Measurements from ENCODE around the gene UBE2E1.

The UBE2E1 gene

DNA sequence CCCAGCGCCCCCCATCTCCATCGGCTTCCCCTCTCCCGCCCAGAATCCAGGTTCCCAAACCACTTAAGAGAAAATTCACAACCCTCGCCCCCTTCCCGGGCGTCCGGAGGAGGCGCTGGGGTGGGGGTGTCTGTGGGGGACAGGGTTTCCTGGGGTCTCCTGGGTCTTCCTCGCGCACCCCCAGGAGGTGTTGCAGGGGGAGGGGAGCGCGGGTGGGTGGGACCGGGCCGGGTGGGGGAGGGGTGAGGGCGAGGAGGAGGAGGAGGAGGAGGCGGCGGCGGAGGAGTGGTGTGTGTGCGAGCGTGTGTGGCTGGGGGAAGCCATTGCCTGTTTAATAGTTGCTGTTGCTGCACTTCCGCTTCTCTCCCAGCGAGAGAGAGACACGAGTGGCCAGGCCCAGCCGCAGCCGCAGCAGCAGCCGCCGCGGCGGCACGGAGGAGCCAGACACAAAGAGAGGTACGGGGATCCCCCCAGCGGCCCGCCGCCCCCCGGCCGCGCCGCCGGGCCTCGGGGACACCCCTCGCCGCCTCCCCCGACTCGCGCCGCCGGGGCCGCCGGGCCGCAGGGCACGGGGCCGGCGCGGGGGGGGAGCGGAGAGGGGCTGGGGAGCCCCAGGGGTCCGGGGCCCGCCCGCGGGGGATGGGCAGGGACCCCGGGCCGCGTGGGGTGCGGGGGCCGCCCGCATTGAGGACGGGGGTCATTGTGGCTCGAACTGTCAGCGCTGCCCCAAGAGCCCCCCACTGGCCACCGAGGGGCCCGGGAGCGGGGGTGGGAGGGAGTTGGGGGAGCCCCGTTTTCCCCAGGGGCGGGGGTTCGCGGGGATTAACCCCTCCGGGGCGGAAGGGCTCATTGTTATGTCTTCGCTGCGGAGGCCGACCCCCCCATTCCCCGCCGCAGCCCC is at the start of gene UBE2E1:
Gene UBE2E1, plus strand, starts transcription at position 323 of the 901 bp plus-strand sequence. CDS start 1,315 bp downstream, outside the sequence.
- DNase-seq (ENCODE audit: low read depth in 2 of 2), result peak; percentile 39 to 54

DNA sequence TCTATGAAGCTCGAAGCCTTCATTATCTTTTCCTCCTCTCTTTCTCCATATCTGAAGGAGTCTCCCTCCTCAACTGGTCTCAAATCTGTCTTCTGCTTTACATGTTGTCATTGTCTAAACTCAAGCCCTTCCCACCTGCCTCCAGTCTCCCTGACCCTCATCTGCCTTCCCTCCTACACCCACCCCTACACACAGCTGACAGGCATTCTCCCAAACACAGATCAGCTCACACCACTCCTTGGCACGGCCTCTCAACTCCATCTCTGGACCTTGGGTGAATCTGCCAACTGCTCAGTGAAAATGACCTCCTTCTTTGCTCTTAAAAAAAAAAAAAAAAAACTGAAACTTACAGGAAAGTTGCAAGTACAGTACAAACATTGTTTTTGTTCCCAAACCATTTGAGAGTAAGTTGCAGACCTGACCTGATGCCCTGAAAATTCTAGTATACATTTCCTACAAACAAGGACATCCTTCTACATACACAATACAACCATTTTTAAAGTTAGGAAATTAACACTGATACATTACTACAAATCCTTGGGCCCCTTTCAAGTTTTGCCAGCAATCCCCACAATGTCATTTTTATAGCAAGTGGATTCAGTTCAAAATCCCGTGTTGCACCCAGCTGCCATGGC is 49.4 kb upstream of the UBE2E1 start:
- no peak for DNase-seq (ENCODE audit: low read depth in 2 of 2)

DNA sequence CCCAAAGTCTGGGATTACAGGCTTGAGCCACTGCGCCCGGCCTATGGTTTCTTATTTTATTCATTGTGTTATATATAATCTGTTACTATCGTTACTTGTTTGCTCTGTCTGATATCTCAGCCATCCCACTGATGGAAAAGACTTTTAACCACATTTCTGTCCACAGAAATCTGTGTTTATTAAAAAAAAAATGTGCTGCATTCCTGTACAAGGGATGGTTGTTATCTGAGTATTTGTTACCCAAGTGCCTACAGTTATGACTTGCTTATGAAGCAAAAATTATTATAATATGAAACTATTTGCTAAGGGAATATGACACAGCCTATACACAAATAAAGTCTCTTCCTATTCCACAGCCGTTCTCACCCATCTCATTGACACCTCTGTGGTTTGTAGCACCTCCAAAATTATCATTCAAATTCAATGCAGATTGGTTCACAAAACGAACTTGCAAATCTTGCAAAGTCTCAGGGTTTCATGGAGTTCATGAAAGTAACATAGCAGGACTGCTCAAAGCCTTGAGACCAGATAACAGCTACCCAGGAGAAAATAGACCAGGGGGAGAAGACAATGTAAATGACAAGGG is 47.4 kb upstream of the UBE2E1 start:
- no peak for DNase-seq (ENCODE audit: low read depth in 2 of 2)

DNA sequence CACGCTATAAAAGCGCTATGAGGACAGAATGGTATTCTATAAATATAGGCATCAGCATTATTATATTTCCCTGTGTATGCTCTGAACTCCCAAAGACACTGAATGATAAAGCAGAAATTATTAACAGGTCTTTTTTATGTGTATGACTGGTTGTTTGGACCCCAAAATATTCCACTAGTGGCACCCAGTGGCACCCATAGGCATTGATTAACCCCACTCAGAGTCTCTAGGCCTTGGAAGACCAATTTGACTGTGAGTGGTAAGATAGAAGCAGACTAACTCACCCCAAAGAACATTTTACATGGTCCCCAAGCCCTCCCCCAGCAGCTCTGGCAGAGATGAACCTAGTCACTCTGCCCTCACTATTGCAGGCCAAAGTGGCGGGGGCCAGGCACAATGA is 45.4 kb upstream of the UBE2E1 start:
- DNase-seq (ENCODE audit: low read depth in 2 of 2), result no peak

DNA sequence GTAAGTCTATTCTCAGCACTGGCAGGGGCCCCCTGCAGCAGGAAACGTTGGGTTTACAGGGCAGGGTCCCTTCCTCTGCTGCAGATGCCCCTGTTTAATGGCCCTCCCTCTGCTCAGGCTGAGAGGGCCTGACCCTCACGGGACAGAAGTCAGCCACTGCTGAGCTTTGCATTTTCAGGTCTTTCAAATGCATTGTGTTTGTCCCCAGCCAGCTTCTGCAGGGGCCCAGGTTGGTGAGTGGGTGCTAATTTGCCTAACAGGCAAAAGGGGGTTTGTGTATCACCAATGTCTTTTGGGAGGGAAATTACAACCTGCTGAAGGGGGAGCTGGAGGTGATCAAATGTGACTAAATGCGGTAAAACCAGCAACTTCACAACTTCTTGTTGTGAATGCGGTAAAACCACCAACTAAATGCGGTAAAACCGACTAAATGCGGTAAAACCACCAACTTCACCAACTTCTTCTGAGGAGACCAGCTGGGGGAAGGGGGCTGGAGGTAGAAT is 44.8 kb upstream of the UBE2E1 start:
- DNase-seq (ENCODE audit: low read depth in 2 of 2), result no peak

DNA sequence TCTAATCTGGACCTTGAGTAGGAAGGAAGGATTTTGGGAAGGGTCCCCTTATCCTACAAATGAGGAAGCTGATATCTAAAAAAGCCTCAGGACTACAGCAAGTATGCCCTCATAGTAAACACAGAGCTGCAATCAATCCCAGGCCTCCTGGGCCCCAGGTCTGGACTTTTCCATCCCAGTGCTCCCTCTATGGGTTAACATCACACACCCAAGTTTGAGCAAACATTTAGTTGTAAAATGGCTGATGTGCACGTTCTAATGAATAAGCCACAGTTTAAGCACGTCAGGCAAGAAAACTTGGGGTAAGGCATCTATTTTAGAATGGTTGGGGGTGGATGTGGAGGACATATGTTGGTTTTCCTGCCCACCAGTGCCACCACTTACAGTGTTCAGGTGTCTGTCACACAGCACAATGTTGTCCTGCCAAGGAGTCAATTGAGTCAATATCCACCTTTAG is 44.3 kb upstream of the UBE2E1 start:
- DNase-seq (ENCODE audit: low read depth in 2 of 2), result peak in 1 of 2 experiments; percentile 29

DNA sequence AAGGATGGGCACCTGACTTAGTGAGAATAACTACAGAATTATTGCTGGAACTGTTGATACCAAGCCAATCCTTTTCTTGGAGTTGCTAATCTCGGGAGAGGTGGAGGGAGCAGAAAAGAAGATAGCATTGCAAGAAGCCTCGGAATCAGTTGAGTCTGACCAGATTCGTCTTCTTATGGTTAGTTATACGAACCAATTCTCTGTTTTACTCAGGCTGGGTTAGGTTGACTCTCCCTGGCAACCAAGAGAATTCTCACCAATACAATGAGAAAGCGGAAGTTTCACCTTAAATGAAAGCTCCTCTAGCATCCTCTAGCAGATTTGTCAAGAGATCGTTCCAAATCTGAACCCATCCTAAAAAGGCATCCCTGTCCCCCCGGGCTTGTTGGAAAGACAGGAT is 43.5 kb upstream of the UBE2E1 start:
- no peak for DNase-seq (ENCODE audit: low read depth in 2 of 2)

DNA sequence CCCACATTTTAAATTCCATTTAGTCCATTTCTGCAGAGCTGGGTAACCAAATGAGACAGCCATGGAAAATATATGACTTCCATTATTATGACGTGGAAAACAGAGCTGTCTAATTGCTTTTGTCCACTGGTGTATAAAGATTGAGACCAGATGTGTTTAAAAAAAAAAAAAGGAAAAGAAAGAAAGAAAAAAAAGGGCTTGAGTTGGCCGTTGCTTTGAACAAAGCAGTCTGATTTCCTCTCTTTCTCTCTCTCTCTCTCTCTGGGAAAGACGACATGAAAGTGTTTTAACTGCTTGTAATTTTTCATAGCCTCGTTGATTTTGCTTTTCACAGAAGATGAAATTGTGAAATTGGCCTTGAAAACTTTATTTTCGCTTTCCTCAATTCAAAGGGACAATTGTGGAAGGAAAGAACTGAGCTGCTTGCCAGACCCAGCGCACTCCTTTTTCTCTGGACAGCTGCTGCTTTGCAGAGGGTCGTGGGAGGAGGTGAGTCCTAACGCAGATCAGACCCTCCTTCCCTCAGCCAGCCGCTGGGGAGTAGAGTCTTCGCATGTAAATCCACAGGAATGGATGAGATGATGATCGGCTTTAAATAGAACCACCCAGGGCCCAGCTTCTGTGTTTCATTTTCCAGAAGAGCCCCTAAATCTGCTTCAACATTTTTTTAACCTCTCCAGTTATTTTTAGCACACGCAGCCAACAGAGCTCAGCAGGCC is 42.8 kb upstream of the UBE2E1 start:
- DNase-seq (ENCODE audit: low read depth in 2 of 2), result peak; percentile 55 to 57

DNA sequence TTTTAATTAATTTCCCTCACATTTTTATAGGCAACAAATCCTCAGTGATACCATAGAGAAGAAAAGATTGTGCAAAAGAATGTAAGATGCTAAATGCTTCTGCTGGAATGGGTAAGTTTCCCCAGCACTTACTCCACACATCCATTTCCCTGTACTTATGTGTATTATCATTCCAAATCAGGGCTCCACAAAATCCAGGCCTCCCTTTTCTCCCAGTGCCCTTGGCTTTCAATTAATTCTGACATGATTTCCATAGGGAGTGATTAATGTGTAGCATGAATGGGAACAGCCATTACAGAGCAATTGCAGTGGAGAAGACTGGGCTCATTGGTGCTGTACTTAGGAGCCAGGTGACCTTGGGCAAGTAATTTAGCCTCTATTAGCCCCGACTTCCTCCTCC is 41.3 kb upstream of the UBE2E1 start:
- DNase-seq (ENCODE audit: low read depth in 2 of 2), result no peak

DNA sequence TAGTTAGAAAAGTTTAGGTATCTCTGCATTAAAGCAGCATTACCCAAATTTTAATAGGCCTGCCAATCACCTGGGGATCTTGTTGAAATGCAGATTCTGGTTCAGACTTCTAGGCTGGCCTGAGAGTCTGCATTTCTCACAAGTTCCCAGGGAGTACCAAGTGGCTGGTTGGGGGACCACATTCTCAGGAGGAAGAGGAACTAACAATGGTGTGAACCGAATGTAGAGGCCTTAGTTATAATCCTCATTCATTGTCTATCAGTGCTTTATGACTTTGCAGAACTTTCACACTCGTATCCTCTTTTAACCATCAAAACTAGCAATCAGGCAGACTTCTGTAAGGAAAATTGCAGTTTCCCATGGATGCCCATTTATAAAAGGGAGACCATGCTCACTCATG is 38.2 kb upstream of the UBE2E1 start:
- no peak for DNase-seq (ENCODE audit: low read depth in 2 of 2)

DNA sequence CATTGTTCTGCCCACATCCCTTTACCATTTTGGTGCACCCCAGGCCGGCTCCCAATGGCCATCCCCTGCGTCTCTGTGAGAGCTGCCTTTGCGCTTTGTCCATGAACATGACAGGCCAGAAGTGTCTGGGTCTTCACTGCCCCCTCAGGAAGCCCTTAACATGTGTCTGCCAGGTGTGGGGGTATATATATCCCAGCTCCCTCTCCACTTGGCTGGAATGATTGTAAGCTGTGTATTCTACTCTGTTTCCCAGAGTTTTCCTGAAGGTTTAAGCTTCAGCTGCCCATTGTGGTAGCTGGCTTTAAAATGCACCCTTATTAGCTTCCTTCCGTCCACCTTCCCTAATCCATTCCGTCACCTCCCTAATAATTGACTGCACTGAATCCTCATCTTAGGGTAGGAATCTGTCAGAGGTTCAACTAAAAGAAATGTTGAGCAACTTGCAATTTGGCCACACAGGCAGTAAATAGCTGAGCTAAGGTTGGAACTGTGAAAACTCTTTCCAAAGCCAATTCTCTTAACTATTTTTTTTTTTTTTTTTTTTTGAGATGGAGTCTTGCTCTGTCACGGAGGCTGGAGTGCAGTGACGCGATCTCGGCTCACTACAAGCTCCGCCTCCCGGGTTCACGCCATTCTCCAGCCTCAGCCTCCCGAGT is 30.4 kb upstream of the UBE2E1 start:
- DNase-seq (ENCODE audit: low read depth in 2 of 2), result no peak

DNA sequence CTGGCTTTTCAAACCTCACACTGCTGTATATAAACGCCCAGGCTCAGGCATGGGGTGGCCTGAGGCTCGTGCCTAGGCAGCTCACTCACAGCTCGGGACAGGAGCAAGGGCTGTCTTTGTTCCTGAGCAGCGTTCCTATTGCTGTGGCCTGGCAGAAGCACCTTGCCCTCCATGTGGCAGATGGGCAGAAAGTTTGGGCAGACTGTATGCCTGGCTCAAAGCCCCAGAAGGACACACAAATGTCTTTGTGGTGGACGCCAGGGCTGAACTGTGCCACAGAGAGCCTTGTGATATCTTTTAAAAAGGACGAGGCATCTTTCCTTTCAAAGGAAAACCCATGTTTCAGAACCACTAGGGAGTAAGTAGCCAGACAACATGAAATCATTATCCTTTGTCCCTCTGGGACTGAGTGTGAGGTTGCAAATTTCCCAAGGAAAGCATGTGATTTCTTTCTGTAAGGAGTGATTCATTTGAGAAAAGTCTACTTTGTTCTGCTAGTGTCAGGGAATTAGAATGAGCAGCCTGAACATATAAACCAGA is 29.3 kb upstream of the UBE2E1 start:
- DNase-seq (ENCODE audit: low read depth in 2 of 2), result peak; percentile 75 to 77

DNA sequence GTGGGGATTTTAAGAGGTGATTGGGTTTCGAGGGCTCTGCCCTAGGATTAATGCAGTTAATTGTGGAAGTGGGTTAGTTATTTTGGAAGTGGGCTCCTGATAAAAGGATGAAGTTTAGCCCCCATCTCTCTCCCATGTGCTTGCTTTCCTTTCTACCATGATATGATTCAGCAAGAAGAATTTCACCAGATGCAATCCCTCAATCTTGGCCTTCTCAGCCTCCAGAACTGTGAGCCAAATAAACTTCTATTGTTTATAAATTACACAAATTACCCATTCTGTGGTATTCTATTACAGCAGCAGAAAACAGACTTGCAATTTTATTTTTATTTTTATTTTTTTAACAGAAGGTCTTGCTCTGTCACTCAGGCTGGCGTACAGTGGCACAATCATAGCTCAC is 27.3 kb upstream of the UBE2E1 start:
- DNase-seq (ENCODE audit: low read depth in 2 of 2), result peak in 1 of 2 experiments; percentile 13

DNA sequence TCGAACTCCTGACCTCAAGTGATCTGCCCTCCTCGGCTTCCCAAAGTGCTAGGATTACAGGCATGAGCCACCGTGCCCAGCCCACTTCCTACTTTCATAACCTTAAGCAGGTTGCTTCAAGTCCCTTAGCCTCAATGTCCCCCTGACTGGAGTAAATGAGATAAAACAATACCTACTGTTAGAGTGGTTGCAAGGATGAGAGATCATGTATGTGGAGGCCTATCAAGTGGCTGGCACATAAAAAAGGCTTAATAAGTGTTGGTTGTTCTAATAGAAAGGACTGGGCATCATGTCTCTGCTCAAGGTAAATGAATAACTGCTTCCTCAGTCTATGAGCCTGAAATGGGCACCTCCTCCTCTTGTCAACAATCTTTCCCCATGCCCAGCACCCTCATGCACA is 25.9 kb upstream of the UBE2E1 start:
- no peak for DNase-seq (ENCODE audit: low read depth in 2 of 2)

DNA sequence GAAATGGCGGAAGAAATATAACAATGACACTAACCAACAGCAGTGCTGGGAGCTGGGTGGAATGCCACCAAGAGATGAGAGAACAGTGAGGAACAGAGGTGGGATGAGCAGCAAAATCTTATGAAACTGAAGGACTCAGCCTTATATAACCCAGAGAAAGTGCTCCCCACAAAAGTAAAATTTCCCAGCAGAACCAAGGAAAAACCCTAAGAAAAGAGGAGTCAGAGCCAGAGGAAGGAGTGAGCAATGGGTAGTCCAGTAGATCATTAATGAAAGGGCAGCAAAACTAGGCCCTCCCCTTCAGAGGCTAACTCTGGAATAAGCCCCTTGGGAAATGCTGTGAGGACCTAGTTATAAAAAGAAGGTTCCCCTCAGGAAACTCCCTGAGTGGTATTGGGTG is 24.7 kb upstream of the UBE2E1 start:
- DNase-seq (ENCODE audit: low read depth in 2 of 2), result no peak

DNA sequence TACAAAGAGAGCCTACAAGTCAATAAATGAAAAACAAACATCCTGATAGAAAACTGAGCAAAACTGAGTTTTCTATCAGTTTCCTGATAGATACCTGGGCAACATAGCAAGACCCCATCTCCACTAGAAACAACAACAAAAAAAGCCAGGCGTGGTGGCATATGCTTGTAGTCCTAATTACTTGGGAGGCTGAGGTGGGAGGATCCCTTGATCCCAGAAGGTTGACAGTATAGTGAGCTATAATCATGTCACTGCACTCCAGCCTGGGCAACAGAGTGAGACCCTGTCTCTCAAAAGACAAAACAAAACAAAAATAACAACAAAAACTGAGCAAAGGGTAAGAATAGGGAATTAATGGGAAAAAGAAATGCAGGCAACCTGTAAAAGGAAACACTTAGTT is 23.9 kb upstream of the UBE2E1 start:
- DNase-seq (ENCODE audit: low read depth in 2 of 2), result no peak

DNA sequence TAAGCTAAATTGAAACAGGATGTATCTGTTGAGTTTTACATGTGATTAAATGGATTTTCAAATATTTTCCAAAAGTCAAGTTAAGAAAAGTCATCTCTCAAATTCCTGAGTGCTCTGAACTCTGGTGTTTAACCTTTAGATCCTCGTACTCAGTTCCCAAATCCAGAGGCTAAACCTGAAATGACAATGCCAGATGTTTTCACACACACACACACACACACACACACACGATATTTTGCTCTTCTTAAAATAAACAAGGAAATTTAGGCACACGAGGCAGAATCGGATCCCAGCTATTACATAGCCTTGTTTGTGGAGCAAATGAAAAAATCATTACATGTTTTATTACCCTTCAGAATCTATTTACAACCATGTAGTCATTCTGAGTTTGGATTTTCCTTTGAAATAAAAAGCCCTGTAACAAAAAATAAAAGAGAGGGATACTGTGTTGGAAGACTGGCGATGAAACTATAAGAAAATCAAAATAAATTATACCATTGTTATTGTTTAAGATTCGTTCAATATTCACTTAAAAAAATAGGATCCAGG is 20.6 kb upstream of the UBE2E1 start:
- DNase-seq (ENCODE audit: low read depth in 2 of 2), result no peak

DNA sequence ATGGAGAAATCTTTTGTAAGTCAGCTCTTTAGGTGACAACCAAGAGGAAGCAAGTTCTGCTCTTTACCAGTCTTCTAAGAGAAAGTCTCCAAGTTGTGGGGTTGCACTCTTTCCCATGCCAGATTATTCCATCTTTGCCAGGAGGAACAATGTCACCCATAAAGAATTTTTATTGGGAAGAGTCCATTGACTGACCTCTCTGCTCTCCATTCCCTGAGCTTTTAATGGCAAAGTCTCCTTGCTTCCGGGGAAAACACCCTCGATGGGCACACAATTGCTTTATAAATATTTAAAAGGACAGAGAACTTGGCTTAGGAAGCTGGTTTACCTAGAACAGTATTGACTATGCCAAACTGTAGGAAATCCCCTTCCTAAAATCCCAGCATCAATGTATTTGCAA is 19.9 kb upstream of the UBE2E1 start:
- no peak for DNase-seq (ENCODE audit: low read depth in 2 of 2)

DNA sequence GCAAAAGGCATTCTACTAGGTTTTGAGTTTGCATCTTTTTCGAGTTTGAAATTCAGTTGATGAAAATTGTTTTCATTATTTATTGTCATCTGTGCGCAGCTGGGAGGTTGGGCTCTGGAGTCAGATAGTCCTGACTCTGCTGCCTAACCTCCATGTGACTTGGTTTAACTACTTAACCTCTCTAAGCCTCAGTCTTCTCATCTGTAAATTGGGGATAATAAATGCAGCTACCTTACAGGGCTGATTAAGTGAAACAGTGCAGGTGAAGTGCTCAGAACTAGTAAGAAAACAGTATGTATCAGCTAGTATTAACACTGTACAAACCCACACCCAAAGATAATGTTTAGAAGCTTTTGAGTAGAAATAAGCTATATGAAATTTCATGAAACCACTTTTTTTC is 14.1 kb upstream of the UBE2E1 start:
- no peak for DNase-seq (ENCODE audit: low read depth in 2 of 2)

DNA sequence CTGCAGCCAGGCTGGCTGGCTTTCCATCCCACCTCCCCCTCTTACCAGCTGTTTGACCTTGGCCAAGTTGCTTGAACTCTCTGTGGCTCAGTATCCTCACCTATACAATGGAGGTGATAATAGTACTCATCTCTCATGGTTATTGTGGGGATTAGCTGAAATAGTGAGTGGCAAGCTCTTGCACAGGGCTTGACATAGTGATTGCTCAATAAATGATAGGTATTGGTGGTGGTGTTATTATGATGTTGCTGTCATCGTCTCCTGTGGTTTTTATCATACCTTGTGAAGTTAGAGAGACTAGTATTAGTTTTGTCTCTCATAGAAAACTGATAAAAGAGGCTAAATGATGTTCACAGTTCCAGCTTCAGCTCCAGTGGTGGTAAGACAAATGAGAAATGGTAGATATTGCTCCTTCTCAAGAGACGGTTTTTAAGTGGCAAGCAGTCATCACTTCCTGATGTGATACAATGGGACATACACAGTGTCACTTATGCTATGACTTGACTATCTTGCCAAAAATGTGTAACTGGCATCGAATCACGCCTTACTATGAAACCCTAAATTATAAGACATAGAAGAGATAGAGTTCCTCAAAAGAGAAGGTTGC is 12.1 kb upstream of the UBE2E1 start:
- no peak for DNase-seq (ENCODE audit: low read depth in 2 of 2)
